NCI-H1694 (cell line): ENCODE measurements around the gene COBLL1.
"Not testable (repeated sequence)": the region's sequence is repeated elsewhere in the genome, so short reads cannot be mapped to it uniquely, and the experiment has no call there.

Source experiments
- DNase-seq: peaks from one replicate; lab custom pipeline; 2025; lab: John Stamatoyannopoulos, UW

COBLL1 gene

DNA sequence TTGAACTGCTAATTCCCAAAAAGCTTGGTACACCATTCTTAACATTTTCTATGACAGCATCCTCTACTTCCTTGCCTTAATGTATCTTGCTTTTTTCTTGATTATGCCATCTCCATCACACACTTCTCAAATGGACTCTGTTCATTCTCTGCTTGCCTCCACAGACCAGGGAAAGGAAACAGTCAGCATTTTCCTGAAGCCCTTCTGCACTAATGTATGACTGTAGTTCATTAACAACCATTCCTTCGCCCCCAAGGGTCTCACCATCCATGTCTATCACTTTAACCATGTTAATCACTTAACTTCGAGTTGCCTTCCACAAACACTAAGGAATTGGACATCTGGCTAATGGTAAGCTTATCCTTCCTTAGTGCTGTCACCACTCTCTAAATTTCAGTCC, 54.8 kb downstream of the COBLL1 start:
- DNase-seq = no peak

DNA sequence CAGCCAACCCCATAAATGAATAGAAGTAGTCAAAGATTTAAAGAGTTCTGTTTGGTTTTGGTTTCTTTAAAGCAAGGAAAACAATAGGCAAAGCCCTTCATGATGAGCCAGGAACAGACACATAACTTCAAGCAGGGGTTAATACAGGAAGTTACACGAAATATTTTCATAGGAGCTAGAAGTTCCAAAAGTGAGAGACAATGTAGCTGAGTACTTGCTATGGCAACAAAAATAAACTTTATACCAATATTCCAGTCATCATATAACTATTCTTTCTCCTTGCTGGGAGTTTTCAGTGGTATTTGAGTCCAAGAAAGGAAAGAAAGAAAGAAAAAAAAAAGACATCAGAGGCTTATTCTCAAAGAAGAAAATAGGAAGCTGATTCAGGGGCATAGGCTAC, 56.2 kb downstream of the COBLL1 start:
- DNase-seq = no peak

DNA sequence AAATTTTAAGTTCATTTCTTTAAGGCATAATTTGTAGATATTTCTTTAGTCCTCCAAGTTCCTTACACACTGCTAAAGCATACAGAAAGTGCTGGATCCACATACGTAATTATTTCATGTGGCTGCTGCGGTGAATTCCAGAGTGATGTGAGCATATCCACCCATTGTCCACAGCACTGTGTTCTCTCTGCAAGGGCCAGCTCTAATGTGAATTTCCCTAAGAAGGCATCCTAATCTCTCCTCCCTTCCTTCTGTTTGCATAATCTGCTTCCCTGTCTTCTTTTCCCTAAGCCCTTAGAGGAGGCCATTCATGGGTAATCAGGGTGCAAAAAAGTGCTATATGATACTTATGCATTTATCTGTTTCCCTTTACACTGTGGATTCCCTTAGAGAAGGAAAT, 57.2 kb downstream of the COBLL1 start:
- DNase-seq = no peak

DNA sequence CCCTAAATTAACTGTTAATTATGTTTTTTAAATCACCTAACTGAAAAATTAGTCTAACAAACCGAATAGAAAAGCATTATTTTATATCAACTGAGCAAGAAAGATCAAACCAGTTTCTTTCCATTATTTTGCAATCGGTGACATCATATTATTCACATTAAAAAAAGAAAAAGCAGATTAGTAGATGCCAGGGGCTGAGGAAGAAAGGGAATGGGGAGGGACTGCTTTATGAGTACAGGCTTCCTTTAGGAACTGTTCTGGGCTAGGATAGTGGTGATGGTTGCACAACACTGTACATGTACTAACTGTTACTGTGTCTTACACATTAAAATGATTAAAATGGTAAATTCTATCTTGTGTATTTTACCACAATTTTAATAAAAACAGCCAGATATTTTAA, 59.3 kb downstream of the COBLL1 start:
- DNase-seq = no peak

DNA sequence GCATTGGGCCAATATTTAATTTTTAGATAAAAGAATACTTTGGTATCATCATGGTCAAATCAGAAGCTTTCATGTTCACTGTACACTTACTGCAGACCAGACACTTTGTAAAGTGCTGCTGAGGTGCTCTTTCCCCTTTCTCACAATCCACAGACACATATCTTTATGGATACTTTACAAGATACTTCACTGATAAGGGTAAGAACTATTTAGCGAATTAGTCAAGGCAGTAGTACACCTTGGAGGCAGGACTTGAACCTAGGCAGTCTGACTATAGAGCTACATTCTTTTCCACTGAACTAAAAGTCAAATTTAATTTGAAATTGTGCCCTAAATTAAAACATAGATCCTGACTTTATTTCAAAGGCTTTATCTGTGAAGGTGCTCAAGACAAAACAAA, 60.2 kb downstream of the COBLL1 start:
- DNase-seq = no peak

DNA sequence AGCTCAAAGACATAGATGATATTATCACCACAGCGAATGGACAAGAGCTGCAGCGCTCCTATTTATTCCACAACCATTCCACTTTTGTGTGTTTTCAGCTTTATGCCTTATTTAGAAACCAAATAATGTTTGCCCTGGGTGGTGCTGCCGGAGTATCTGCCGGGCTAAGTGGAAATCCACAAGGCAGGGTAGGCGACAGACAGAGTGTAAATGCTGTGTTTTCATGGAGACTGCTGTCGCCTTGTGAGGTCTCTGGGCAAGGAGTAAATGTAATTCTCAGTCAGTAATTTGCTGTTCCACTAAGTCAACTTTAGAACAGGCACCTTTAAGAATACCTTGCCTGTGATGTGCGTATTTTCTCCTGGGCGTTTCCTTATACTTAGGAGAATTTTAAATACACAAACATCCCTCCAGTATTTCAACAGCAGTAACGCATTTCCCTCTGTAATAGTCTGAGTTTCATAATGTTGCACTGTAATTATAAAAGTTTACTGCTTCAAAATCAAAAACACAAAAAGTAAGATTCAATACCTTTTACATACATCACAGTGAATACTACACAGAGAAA, 60.9 kb downstream of the COBLL1 start:
- no peak for DNase-seq

DNA sequence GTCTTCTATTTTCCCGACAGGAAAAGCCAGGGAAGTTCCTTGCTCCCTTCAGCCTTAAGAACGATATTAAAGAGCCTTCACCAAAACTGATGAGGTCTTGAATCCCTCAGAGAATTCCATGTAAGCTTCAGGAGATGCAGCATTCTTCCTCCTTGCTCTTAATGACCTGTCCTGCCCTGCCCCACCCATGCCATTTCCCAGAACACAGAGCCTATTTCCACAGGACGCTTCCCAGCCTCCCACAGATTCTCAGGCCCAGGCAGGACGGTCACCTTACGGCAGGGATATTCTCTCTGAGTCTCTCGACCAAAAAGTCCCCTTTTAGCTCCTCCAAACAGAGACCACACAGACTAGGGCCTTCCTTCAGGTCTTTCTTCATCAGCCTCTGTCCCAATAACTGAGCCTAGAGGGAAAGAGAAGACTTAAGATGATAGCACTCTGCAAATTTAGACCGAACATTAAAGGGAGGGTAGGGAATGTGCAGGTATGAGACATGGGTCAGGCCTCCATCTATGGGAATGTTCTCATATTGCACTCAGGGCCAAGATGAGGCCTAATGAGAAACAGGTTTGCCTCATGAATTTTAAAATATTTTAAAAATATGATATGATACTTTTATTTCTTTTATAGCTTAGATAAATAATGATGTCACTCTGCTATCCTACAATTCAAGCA, 62.1 kb downstream of the COBLL1 start:
- DNase-seq = no peak

DNA sequence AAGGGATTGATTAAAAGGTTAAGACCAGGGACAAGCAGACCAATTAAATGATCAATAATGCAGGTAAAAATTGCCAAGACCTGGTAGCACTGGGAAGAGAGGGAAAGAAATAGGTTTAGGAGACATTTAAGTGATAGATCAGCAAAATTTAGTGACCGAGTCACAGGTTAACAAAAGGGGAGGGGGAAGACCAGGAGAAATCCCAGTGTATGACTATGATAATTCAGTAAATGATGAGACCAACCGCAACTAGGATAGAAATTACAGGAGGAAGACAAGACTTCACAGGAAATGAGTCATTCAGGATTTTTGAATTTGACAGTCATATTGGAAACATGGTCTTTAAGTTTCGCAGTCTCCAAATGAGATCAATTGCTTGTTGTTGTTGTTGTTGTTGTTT, 62.9 kb downstream of the COBLL1 start:
- DNase-seq = no peak

DNA sequence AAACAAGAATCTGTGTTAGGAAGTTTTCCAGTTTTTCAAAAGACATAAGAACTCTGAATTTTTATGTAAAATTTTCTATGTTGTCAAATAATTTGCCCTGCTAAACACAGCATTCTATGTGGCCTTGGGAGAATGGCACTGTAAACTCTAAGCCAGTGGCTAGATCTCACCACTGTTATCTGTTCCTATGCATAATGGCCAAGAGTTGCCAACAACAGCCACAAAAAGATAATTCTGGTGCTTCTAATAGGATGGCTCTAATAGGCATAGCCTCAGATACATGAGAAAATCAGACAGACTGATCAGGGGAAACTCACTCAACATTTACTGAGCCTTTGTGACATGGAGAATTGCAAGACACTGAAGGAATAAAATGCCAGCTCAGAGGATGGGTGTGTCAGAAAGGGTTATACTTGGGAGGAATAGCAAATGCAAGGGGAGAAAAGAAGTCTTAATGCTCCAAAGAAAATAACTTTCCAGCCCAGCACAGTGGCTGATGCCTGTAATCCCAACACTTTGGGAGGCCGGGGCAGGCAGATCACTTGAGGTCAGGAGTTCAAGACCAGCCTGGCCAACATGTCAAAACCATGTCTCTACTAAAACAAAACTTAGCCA, 63.7 kb downstream of the COBLL1 start:
- no peak for DNase-seq

DNA sequence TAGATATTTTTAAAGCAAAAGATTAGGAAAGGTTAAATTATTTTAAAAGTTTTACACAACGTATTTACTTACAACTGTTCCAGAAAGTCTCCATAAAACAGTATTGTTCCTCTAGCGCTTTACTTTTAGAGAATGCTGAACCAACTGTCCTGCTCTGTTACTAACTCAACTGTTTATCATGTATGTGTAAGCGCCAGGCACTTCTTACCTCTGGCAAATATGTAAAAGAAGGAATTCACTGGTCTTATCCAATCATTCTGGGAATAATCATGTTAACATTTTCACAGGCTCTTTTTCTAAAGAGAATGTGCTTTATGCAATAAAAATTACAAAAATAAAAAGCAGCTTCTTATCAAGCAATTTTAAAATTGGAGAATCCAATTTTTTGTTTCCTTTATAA, 68.0 kb downstream of the COBLL1 start:
- DNase-seq = no peak

DNA sequence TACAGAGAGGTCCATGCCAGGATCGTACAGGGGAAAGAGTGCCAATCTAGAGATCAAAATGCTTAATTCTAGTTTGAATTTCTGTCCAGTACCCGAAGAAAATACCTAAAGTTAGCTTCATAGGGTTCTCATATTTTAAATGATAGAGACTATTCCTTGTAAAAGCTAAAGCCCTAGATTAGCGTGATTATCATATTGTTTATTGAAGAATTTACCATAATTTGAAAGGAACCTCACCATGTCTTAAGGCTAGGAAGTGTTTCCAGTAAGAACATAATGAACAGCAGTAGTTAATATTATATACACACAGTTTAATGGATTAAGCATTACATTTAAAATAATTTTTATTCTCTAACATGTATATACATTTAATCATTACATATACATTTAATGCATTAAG, 68.5 kb downstream of the COBLL1 start:
- no peak for DNase-seq

DNA sequence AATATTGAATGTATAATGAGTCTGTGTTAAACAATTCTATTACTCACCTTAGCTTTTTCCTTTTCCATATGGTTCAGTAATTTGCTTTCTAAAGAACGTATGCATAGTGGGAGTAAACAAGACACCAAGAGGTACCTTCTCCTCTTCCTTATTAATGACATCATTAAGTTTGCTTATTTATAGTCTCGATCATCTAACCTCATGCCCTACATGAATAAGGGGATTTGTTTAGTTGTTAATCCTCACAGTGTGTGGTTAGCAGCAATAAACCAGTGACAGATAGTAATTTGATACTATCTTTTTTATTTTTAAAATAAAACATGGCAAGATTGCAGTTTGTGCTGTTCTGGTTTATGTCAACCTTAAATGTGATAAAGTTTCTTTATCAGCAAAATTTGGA, 69.7 kb downstream of the COBLL1 start:
- no peak for DNase-seq

DNA sequence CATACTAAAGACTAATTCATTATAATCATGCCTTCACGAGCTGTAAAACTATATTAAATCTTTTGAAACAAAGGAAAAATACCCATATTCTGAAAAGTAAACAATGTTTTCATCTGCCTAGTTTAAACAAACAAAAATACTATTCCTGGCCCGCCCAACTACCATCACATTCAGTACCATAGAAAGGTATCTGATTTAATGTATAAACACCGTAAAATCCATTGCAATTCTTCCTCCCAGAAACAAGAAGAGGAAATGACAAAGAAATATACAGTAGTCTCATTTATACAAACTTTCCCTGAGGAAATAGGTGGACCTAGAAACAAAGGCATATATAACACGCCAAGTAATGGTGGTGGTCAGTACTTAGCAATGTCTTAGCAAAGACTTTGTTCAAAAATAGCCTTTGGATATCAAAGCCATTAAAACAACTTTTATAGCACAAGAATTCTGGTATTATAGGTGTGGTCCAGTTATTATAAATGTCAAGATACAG, 71.2 kb downstream of the COBLL1 start:
- no peak for DNase-seq

DNA sequence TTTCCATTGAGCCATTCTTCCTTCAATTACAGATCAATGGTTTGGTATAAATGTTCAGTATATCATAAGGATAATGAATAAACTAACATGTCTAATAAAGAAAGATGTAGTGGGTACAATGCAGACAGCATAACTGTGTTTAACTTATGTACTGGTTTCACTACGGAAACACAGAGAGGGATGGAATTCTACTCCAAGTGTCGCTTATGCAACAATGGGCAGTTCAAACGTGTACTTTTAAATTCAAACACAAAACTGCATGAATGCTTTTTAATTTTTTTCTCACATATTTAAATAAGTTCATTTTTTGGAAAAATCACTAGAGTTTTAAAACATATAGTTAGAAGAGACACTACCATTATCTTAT, 74.7 kb downstream of the COBLL1 start:
- DNase-seq = no peak

DNA sequence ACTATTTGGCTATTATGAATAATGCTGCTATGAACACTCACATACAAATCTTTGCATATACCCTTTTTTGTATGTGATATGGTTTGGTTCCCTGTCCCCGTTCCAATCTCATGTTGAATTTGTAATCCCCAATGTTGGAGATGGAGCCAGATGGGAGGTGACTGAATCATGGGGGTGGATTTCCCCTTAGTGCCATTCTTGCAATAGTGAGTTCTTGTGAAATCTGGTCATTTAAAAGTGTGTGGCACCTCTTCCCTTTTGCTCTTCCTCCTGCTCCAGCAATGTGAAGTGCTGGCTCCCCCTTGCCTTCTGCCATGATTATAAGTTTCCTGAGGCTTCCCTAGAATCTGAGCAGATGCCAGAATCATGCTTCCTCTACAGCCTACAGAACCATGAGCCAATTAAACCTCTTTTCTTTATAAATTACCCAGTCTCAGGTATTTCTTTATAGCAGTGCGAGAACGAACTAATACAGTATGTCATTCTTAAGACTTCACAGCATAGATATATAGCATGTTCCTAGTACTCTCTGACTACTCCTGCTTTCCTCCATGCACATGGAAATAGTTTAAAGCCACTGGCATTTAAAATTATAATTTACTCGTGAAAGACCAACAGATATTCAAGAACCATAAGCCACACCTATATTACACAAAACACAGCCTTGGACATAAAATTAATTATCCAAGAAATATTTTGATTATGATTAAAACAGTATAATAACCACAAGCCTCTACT, 75.2 kb downstream of the COBLL1 start:
- DNase-seq = no peak

DNA sequence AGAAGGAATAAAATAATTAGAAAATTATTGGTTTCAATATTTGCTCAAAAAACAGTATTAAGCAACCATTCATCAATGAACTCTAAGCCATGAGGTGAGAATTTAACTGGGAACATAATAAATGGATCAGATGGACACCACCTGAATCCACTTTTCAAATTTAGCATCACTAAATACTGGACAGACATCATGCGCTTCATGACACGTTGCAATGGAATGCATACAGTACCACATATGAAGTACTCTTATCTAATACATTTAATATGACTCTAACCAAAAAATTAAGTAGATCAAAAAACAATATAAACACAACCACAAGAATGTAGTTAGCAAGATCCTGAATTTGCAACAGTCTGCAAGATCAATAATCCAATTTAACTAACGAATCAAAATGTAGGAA, 76.6 kb downstream of the COBLL1 start:
- DNase-seq = no peak

DNA sequence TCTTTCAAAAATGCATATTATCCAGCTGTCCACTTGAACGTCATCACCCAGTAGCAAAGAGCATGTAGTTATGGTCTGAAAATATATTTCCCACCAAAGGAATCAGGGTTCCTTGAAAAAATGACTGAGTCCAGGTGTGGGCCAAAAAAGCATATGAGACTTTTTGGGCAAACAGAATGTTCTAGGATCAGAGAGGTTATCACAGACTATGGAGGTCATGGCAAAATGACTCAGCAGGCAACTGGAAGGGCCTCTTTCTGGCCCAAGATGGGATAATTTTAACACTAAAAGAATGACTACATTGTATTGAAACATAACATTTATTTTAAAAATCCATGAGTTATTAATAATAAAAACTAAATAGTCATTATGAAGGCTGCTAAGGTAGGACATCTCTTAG, 77.1 kb downstream of the COBLL1 start:
- DNase-seq = no peak

DNA sequence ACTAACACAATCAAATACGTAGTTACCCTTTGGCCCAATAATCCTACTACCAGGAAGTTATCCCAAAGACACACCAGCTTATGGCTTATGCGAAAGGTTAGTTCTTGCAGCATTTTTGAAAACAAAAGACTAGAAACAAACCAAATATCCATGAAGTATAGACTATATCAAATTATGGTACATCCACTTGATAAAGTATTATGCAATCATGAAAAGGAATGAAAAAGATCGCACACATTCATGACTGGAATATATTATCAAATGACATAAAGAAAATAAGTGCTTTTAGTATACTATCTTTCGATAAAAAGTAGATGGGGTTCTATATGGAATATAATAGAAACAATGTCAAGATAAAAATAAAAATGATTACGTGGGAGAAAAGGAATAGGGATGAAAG, 78.2 kb downstream of the COBLL1 start:
- no peak for DNase-seq

DNA sequence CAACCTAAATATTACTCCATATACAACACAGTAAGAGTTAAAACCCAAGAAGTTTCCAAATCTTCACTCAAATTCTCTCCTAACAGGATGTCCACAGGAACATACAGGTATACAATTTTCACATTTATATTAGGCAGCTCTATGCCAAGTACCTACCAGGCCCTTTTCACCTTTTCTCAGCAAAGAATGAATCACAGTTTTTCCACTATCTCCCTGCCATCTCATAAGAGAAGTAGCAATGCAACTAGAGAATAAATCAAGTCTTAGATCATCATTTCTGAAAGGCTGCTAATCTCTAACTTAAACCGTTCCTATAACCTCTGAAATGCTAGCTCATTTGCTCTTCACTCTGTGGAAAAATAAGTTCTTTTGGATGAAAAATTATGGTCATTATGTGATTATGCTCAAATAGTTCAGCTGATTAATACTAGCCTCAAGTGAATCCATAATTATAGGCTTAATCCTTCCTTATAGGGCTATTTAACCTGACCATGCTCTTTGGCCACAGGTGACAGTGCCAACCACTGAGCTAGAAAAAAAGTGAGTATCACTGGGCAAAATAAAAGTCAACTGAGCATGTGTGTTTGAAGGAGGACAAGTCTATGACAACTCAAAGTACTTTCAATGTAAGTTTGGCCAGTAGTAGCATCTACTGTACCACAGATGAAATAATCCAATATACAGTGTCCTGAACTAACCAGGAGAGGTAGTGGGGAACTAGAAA, 79.7 kb downstream of the COBLL1 start:
- no peak for DNase-seq

DNA sequence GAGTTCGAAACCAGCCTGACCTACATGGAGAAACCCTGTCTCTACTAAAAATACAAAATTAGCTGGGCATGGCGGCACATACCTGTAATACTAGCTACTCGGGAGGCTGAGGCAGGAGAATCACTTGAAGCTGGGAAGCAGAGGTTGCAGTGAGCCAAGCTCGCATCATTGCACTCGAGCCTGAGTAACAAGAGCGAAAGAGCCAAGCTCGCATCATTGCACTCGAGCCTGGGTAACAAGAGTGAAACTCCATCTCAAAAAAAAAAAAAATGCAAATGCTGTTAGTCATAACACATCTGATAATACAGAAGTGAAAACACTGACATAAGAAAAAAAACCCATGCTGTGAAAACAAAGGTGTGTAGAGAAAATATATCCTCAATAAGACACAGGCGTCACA, 80.4 kb downstream of the COBLL1 start:
- DNase-seq = not testable (repeated sequence)

DNA sequence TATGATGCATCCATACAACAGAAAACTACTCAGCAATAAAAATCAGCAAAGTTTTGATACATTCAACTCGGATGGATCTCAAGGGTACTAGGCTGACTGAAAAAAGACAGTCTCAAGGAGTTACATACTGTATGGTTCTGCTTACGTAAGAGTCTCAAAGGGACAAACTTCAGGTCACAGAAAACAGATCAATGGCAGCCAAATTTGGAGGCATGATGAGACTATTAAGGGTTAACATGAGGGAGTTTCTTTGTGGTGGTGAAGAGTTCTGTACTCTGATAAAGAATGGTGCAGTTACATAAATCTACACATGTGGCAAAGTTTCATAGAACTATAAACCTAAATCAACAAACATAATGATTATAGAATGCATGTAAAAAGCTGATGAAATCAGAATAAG, 81.4 kb downstream of the COBLL1 start:
- DNase-seq = no peak

DNA sequence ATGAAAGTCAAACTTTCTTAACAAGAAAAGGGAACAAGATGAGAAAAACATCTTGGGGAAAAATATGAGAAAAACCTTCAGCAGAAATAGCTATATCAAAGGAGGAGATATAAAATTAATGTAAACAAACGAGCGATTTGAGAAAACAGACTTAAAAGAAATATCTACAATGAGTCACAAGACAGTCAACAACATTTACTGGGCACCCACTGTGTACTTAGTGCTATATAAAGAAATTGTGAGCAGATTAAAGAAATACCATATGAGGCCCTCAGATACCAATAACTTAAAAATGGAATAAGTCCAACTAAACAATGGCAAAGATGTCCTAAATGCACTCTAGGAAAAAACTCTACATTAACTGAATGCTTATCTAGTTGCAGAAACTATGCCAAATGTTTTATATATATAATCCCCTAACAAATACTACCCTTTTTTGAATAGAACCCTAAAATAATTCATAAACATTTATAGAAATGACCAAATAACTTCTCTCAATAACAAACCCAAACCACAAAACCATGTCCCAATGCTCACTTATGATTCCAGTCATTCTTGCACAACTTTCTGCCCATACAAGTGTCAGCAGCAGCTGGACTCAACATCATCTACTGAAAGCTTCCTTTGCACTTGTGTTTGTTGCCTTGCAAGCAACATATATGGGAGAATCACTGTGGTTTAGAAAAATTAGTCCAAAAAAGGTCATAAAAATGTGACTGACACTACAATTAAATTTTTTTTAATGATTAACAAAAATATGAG, 83.5 kb downstream of the COBLL1 start:
- DNase-seq = no peak
